Superior temporal gyrus (tissue), 1 donor: ENCODE measurements around the gene DGKZ.

ENCODE experiments used
- DNase-seq: peaks from one replicate; pipeline ENCODE4 v3.0.0-alpha.2; 2016; ENCODE audit errors: extremely low spot score

Gene DGKZ

GRCh38 chr11:46326813-46327416 is 20.3 kb upstream of the DGKZ start:
- no peak for DNase-seq

- no peak for DNase-seq
Measured at GRCh38 chr11:46327829-46328228, 19.4 kb upstream of the DGKZ start.

- no peak for DNase-seq
Measured at GRCh38 chr11:46330154-46330553, 17.1 kb upstream of the DGKZ start.

- no peak for DNase-seq
Measured at GRCh38 chr11:46330563-46331281, 16.5 kb upstream of the DGKZ start.

- DNase-seq, result no peak
Measured at GRCh38 chr11:46331282-46331984, 15.8 kb upstream of the DGKZ start.

GRCh38 chr11:46332093-46332567 is 15.1 kb upstream of the DGKZ start:
- no peak for DNase-seq

- no peak for DNase-seq
Measured at GRCh38 chr11:46332568-46333393, 14.5 kb upstream of the DGKZ start.

GRCh38 chr11:46333394-46333947 is 13.8 kb upstream of the DGKZ start:
- no peak for DNase-seq

- DNase-seq, result no peak
Measured at GRCh38 chr11:46334211-46334610, 13.1 kb upstream of the DGKZ start.

GRCh38 chr11:46335271-46335670 is 12.0 kb upstream of the DGKZ start:
- no peak for DNase-seq

- DNase-seq, result no peak
Measured at GRCh38 chr11:46335890-46336562, 11.2 kb upstream of the DGKZ start.

- DNase-seq, result no peak
Measured at GRCh38 chr11:46336563-46337180, 10.6 kb upstream of the DGKZ start.

- DNase-seq, result no peak
Measured at GRCh38 chr11:46337626-46338345, 9.5 kb upstream of the DGKZ start.

- DNase-seq, result no peak
Measured at GRCh38 chr11:46338636-46338987, 8.7 kb upstream of the DGKZ start.

- DNase-seq, result no peak
Measured at GRCh38 chr11:46338988-46339666, 8.1 kb upstream of the DGKZ start.

GRCh38 chr11:46339816-46340215 is 7.4 kb upstream of the DGKZ start:
- no peak for DNase-seq

GRCh38 chr11:46341454-46341853 is 5.8 kb upstream of the DGKZ start:
- no peak for DNase-seq

GRCh38 chr11:46342239-46342638 is 5.0 kb upstream of the DGKZ start:
- no peak for DNase-seq

- DNase-seq, result peak; percentile 9
Measured at GRCh38 chr11:46343520-46343919, 3.7 kb upstream of the DGKZ start.
